ENCODE measurements around the gene C1QC. TPM values are rescaled to one million over a fixed set of nuclear protein-coding genes. Genes with fewer than 3 reads are reported as not detected.
A peak's percentile ranks its signal among the peaks of the same experiment; 100 is the strongest.

The C1QC gene
- total RNA-seq, 1 experiment from 2014 or later, result not detected

GRCh38 chr1:22638476-22639234 lies 4.8 kb upstream of the C1QC start:
- Histone ChIP-seq H4K5ac (ENCODE audit: insufficient read length, low read depth, low read length) (no peak overlapping the region), H3K4ac (ENCODE audit: low read depth, low read length) (no peak overlapping the region), H3K4me2 (ENCODE audit: insufficient read depth, insufficient read length, low read length) (peak overlapping the region; percentile 1), H3K79me1 (ENCODE audit: insufficient read depth, low read depth, low read length, poor library complexity, severe bottlenecking) (no peaks in the 10 kb centered on the region), H3K56ac (ENCODE audit: insufficient read length, low read depth, low read length) (no peak overlapping the region), H3T11ph (ENCODE audit: low read length) (no peak overlapping the region), H3K4me1 (ENCODE audit: insufficient read depth, low read length) (no peaks in the 10 kb centered on the region), H4K20me1 (ENCODE audit: control insufficient read depth, insufficient read depth, insufficient read length) (peaks cover 3% of the 10 kb centered on the region), H2BK5ac (ENCODE audit: insufficient read length, low read length) (no peak overlapping the region), H3K27me3 (ENCODE audit: insufficient read depth, low read length) (no peaks in the 10 kb centered on the region), H3K18ac (ENCODE audit: insufficient read length, low read depth, low read length) (no peak overlapping the region), H3K23ac (ENCODE audit: insufficient read length, low read depth, low read length) (no peak overlapping the region), H3K79me2 (ENCODE audit: insufficient read depth, low read length) (no peaks in the 10 kb centered on the region), H3K9me3 (ENCODE audit: control insufficient read depth, low read depth, low read length) (no peaks in the 10 kb centered on the region), H3K27ac (ENCODE audit: insufficient read length, low read depth, low read length) (no peak overlapping the region), H3K14ac (ENCODE audit: insufficient read depth, low read length) (no peak overlapping the region; the same call in 1 of the 2 replicates), H3K23me2 (ENCODE audit: insufficient read length, low read depth, low read length, poor library complexity, severe bottlenecking) (no peaks in the 10 kb centered on the region), H3K9ac (ENCODE audit: extremely low read depth, insufficient read length, low read length) (no peak overlapping the region), H4K91ac (ENCODE audit: insufficient read length, low read depth, low read length) (no peak overlapping the region), H2BK15ac (ENCODE audit: low read depth, low read length) (no peak overlapping the region), H4K8ac (replicated peaks; ENCODE audit: insufficient read length, low read depth, low read length) (no peak overlapping the region), H2AK5ac (ENCODE audit: insufficient read length, low read length) (no peak overlapping the region), H2AFZ (ENCODE audit: low read length) (no peak overlapping the region), H2BK20ac (ENCODE audit: low read depth, low read length, poor library complexity, severe bottlenecking) (no peak overlapping the region), H2BK120ac (ENCODE audit: low read depth, low read length, poor library complexity, severe bottlenecking) (no peak overlapping the region), H2BK12ac (ENCODE audit: insufficient read length, low read depth, low read length) (no peak overlapping the region)
- Mint-ChIP-seq H3K4me3 (no peak overlapping the region; a peak in 1 of 5 replicates), H3K36me3 (ENCODE audit: insufficient read depth in 1 of 3, low read depth in 3 of 3) (no peaks in the 10 kb centered on the region; a peak in 1 of 7 replicates), H3K27me3 (ENCODE audit: low read depth) (peaks cover 3% of the 10 kb centered on the region), H3K9me3 (no peaks in the 10 kb centered on the region), H3K4me1 (peaks cover 6 to 9% of the 10 kb centered on the region in 2 experiments), H3K27ac (peak overlapping the region in 1 of 3 experiments; percentile 89; a peak in 2 of 7 replicates)
- DNase-seq, result no peak
- no CpG with 5 or more reads among the region's 23 CpGs for WGBS (ENCODE audit: extremely low coverage, insufficient read length, low lambda C conversion rate)
- no peak for TF ChIP-seq CTCF (conservative IDR thresholded peaks at IDR 0.05)

All from H9 (cell line).